GM12801 (cell line): Measurements from ENCODE around the gene ST6GAL2.

Source experiments
- CTCF ChIP-seq: IDR thresholded peaks from one replicate; pipeline ENCODE4 v1.5.1; 2011; ENCODE audit warnings: control low read depth; ENCODE audit not compliant: insufficient read length; ENCODE audit errors: extremely low read depth

ST6GAL2 gene

DNA sequence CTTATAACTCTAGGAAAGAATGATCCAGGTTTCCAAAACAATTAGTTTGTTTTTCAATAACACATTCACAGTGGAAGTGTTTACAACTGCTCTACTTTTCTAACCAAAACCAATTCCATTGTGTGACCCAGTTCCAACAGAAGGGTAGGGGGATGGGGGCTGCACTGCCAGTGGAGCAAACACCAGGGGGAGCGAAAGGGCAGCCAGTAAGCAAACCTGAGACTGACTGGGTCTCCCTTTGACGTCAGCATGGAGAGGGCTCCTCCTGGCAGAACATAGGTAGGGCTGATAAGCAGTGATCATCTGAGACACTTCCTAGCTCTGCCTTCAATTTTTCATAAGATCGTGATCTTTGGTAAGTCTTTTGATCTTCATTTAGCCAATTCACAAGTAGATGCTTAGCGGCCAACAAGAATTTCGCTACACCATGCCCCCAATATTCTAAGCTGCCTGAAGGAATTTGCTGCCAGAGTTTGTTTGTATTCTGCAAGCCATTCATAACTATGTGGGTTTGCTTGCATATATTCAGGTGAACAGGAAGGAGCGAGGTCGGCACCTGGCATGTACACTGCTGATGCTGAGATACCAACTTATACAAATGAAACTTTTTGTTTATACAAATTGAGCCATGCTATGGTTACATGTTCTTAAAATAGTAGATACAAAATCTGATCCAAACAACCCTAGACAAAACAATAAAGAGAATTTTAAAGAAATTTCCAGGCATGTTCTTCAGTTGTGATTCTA, 45.9 kb downstream of the ST6GAL2 start:
- TF ChIP-seq CTCF = no peak

- no peak for TF ChIP-seq CTCF
These were observed 52.7 kb downstream of the ST6GAL2 start for GRCh38 chr2:106833256-106833655.

DNA sequence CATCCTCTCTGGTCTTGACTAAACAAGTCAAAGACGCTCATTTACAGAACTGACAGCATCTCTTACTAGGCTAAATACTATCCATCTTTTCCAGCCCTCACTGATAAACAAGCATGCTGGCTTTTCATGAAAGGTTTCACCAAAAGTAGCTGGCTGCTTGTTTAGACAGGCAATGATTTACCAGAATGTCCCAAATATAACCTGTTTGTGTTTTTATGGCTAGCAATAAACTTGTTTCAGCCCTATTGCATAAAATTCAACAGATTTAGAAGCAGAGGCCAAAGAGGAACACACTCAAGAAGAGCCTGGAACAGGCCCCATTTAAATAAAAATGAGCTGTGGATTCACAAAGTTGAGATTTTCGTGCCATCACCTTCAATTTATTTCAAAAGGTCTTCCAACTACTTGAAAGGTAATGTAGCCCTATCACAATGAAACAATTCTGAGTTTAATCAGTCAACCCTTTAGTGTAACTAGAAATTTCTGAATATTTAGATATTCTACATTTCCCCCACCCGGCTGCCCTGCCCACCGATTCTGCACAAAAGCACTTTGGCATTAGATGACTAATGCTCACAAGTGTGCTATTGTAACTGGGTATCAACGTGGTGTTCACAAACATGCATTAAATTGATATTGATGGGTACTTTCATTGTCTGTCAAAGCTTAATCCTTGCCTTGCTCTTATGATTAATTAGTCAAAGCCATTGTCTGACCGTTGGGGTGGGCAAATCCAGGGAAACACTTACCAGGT, 54.0 kb downstream of the ST6GAL2 start:
- no peak for TF ChIP-seq CTCF

- TF ChIP-seq CTCF = no peak
These were observed 54.7 kb downstream of the ST6GAL2 start for GRCh38 chr2:106831241-106831640.

DNA sequence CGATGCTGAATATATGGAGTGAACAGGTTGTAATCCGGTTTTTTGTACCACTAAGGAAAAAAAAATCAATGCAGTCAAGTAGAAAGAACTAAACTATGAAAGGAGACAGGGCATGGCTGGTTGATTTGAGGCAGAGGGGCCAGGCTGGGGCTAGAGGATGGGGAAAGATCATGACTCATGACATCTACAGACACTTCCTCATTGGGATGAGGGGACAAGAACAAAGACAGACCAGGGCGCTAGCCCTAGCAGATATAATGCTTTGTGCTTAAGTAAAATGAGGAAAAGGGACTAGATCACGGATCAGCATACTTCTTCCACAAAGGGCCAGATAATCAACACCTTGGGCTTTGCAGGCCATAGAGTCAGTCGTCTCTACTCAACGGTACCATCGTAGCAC, 55.8 kb downstream of the ST6GAL2 start:
- TF ChIP-seq CTCF = no peak

- no peak for TF ChIP-seq CTCF
These were observed 57.8 kb downstream of the ST6GAL2 start for GRCh38 chr2:106828119-106828518.

- TF ChIP-seq CTCF = no peak
These were observed 58.8 kb downstream of the ST6GAL2 start for GRCh38 chr2:106827158-106827557.
